ENCODE results near the gene HMGXB4. TPM values are rescaled to one million over a fixed set of nuclear protein-coding genes. Genes with fewer than 3 reads are reported as not detected.

Gene HMGXB4
- total RNA-seq, 2 experiments from 2014 or later: 33.7 to 38.2 TPM

DNA sequence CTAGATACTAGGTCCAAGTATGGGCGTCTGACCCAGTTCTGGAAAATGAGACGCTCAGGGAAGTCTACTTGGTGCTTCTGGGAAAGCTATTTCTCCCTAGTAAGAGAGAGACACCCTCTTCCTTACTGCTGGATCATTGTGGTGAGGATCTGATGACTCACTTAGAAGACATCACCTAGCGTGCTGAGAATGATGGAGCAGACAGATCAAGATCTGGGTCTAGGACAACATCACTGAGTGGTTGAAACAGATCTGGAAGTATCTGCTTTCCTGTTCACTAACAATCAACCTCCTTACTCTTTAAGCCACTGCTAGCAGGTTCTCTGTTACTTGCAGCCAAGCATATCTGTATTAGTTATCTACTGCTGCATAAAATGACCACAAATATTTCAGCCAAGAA lies 38.3 kb upstream of the HMGXB4 start:
- no peak for TF ChIP-seq CTCF (IDR thresholded peaks at IDR 0.05)
- intact Hi-C loops (cut with micrococcal nuclease): no loop called here

GRCh38 chr22:35220221-35220620 lies 37.1 kb upstream of the HMGXB4 start:
- ChIA-PET POLR2A (no interaction called here), CTCF (interaction anchor here (1.4 to 3.2 kb wide), 2 partner anchors 11 to 70 kb away, joined by 5 to 17 read pairs; no protein-coding TSS in a partner anchor)
- no peaks in the 10 kb centered on the region for H3K9me3 Mint-ChIP-seq
- TF ChIP-seq CTCF (IDR thresholded peaks at IDR 0.05): no peak
- no peaks in the 10 kb centered on the region for H3K36me3 Mint-ChIP-seq (ENCODE audit: low read depth)
- H3K4me3 Mint-ChIP-seq: no peak overlapping the region
- H3K27ac Mint-ChIP-seq: no peak overlapping the region
- ATAC-seq (no peak), DNase-seq (no peak)
- H3K4me1 Mint-ChIP-seq (ENCODE audit: low read depth): no peaks in the 10 kb centered on the region
- intact Hi-C loops (cut with micrococcal nuclease): no loop called here
- H3K27me3 Mint-ChIP-seq: peaks cover 3% of the 10 kb centered on the region

More for the DNA sequence above, 38.3 kb upstream of the HMGXB4 start:
- CTCF ChIA-PET: no interaction called here
- H3K27me3 Mint-ChIP-seq: peaks cover 2% of the 10 kb centered on the region
- no peaks in the 10 kb centered on the region for H3K9me3 Mint-ChIP-seq
- H3K36me3 Mint-ChIP-seq (ENCODE audit: low read depth): no peaks in the 10 kb centered on the region
- no peak overlapping the region for H3K4me3 Mint-ChIP-seq
- ATAC-seq: no peak
- POLR2A ChIA-PET: no interaction called here
- DNase-seq: no peak
- no peaks in the 10 kb centered on the region for H3K4me1 Mint-ChIP-seq (ENCODE audit: low read depth)
- no peak overlapping the region for H3K27ac Mint-ChIP-seq

GRCh38 chr22:35225010-35225409 lies 32.3 kb upstream of the HMGXB4 start:
- H3K4me3 Mint-ChIP-seq: no peak overlapping the region
- ChIA-PET CTCF (no interaction called here), POLR2A (no interaction called here)
- TF ChIP-seq CTCF (IDR thresholded peaks at IDR 0.05): no peak
- DNase-seq: no peak
- no peaks in the 10 kb centered on the region for H3K9me3 Mint-ChIP-seq
- intact Hi-C loops (cut with micrococcal nuclease): no loop called here
- H3K4me1 Mint-ChIP-seq (ENCODE audit: low read depth): no peaks in the 10 kb centered on the region
- H3K27me3 Mint-ChIP-seq: peaks cover 7% of the 10 kb centered on the region
- ATAC-seq: no peak
- no peak overlapping the region for H3K27ac Mint-ChIP-seq
- no peaks in the 10 kb centered on the region for H3K36me3 Mint-ChIP-seq (ENCODE audit: low read depth)

GRCh38 chr22:35226958-35227647 lies 30.2 kb upstream of the HMGXB4 start:
- Mint-ChIP-seq H3K9me3 (no peaks in the 10 kb centered on the region), H3K4me3 (no peak overlapping the region)
- no peak for DNase-seq

More at GRCh38 chr22:35226958-35227647, 30.2 kb upstream of the HMGXB4 start:
- peaks cover 12% of the 10 kb centered on the region for H3K27me3 Mint-ChIP-seq
- POLR2A ChIA-PET: no interaction called here
- H3K36me3 Mint-ChIP-seq (ENCODE audit: low read depth): no peaks in the 10 kb centered on the region
- no peak for TF ChIP-seq CTCF (IDR thresholded peaks at IDR 0.05)
- no peak for ATAC-seq
- intact Hi-C loops (cut with micrococcal nuclease): no loop called here
- H3K4me1 Mint-ChIP-seq (ENCODE audit: low read depth): no peaks in the 10 kb centered on the region
- CTCF ChIA-PET: no interaction called here
- H3K27ac Mint-ChIP-seq: no peak overlapping the region
